ENCODE results near the gene NTMT1.

Gene NTMT1

DNA sequence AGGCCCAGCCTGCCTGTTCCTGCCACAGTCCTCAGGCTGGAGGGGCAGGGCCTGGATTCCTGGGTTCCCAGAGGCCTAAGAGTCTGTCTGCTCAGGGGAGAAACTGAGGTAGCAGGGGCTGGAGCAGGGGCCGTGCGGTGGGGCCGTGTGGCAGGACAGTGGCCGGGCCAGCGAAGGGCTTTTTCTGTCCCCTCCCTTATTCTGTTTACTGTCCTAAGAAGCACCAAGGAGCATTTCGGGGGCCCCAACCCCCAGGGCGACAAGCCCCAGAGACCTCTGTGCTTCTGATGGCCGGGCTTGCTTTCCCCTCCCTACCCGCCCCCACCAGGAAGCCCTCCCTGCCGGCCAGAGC is 22.8 kb downstream of the NTMT1 start:
- Histone ChIP-seq H3K4ac (ENCODE audit: low read depth, low read length) (no peak overlapping the region), H3K4me3 (ENCODE audit: low read depth, low read length) (no peak overlapping the region), H3K9me3 (ENCODE audit: insufficient read depth, low read depth, low read length) (no peaks in the 10 kb centered on the region), H3K27ac (ENCODE audit: low read depth, low read length) (no peak overlapping the region), H3K23ac (ENCODE audit: low read length) (no peak overlapping the region), H3K4me1 (ENCODE audit: control insufficient read depth in 1 of 2, insufficient read depth in 2 of 2, low read length in 2 of 2) (peaks cover 0 to 6% of the 10 kb centered on the region in 2 experiments), H4K8ac (ENCODE audit: low read depth, low read length) (no peak overlapping the region), H2AK5ac (ENCODE audit: low read length) (no peak overlapping the region), H3K36me3 (ENCODE audit: control insufficient read depth in 1 of 2, insufficient read depth in 2 of 2, low read length in 2 of 2) (no peaks in the 10 kb centered on the region), H3K18ac (ENCODE audit: low read length) (no peak overlapping the region), H4K12ac (ENCODE audit: low read depth, low read length) (no peak overlapping the region), H3K27me3 (ENCODE audit: insufficient read depth, low read length) (no peaks in the 10 kb centered on the region), H3K79me1 (ENCODE audit: low read length) (peaks cover 2% of the 10 kb centered on the region), H3K79me2 (ENCODE audit: control insufficient read depth, insufficient read depth, low read length, poor library complexity) (no peaks in the 10 kb centered on the region), H2BK5ac (ENCODE audit: low read depth, low read length, poor library complexity) (no peak overlapping the region), H2BK120ac (ENCODE audit: insufficient read depth, low read length, poor library complexity) (no peak overlapping the region), H2BK12ac (ENCODE audit: low read length) (no peak overlapping the region), H3K4me2 (ENCODE audit: low read length) (no peak overlapping the region), H3K9ac (ENCODE audit: low read length) (no peak overlapping the region), H2AFZ (ENCODE audit: insufficient read depth, low read length, poor library complexity) (no peak overlapping the region), H4K91ac (ENCODE audit: low read depth, low read length) (peak overlapping the region; percentile 41), H3K14ac (ENCODE audit: low read length) (no peak overlapping the region)
- no peak for DNase-seq
- no CpG with 5 or more reads among the region's 10 CpGs for WGBS (ENCODE audit: extremely low coverage, insufficient coverage, insufficient read length)

- H3K4ac ChIP-seq (ENCODE audit: low read depth, low read length): no peak overlapping the region
- no peak overlapping the region for H3K27ac ChIP-seq (ENCODE audit: low read depth, low read length)
- no peaks in the 10 kb centered on the region for H3K36me3 ChIP-seq (ENCODE audit: control insufficient read depth in 1 of 2, insufficient read depth in 2 of 2, low read length in 2 of 2)
- H4K8ac ChIP-seq (ENCODE audit: low read depth, low read length): no peak overlapping the region
- H3K4me1 ChIP-seq (ENCODE audit: control insufficient read depth in 1 of 2, insufficient read depth in 2 of 2, low read length in 2 of 2): peaks cover 0 to 6% of the 10 kb centered on the region in 2 experiments
- H3K14ac ChIP-seq (ENCODE audit: low read length): no peak overlapping the region
- no peak overlapping the region for H2BK5ac ChIP-seq (ENCODE audit: low read depth, low read length, poor library complexity)
- no peak overlapping the region for H2AFZ ChIP-seq (ENCODE audit: insufficient read depth, low read length, poor library complexity)
- no peak overlapping the region for H3K9ac ChIP-seq (ENCODE audit: low read length)
- H2AK5ac ChIP-seq (ENCODE audit: low read length): no peak overlapping the region
- no peak overlapping the region for H4K12ac ChIP-seq (ENCODE audit: low read depth, low read length)
- H2BK12ac ChIP-seq (ENCODE audit: low read length): no peak overlapping the region
- H3K18ac ChIP-seq (ENCODE audit: low read length): no peak overlapping the region
- H3K27me3 ChIP-seq (ENCODE audit: insufficient read depth, low read length): no peaks in the 10 kb centered on the region
- peaks cover 2% of the 10 kb centered on the region for H3K79me1 ChIP-seq (ENCODE audit: low read length)
- no peaks in the 10 kb centered on the region for H3K79me2 ChIP-seq (ENCODE audit: control insufficient read depth, insufficient read depth, low read length, poor library complexity)
- DNase-seq: no peak
- WGBS (ENCODE audit: extremely low coverage, insufficient coverage, insufficient read length): no CpG with 5 or more reads among the region's 20 CpGs
- no peak overlapping the region for H3K23ac ChIP-seq (ENCODE audit: low read length)
- no peak overlapping the region for H2BK120ac ChIP-seq (ENCODE audit: insufficient read depth, low read length, poor library complexity)
- H3K4me3 ChIP-seq (ENCODE audit: low read depth, low read length): no peak overlapping the region
- no peak overlapping the region for H3K4me2 ChIP-seq (ENCODE audit: low read length)
- no peak overlapping the region for H4K91ac ChIP-seq (ENCODE audit: low read depth, low read length)
- no peaks in the 10 kb centered on the region for H3K9me3 ChIP-seq (ENCODE audit: insufficient read depth, low read depth, low read length)
Measured at GRCh38 chr9:129649726-129650679, 24.0 kb downstream of the NTMT1 start.

DNA sequence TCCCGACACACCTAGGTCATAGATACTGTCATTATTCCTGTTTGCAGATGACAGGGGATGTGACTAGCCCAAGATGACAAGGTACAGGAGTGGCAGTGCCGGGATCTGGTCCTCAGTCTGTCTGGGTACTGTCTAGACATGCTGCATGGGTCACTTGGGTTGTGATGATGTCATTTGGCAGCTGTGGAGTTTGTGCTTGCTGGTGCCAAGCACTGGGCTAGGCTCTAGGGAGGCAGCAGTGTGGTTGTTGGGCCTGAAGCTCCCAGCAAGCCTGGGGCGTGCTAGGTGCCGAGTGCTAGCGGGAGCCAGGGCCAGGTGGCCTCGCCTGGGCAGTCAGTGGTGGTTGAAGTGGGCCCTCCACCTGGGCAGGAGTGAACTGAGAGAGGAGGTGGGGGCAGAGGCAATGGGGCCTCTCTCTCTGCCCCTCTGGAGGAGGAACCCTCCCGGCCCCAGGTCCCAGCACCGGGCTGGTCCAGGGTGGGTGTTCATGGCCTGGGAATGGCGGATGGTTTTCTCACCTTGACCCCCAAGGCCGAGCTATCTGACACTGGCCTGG is 24.8 kb downstream of the NTMT1 start:
- no peak overlapping the region for H2BK12ac ChIP-seq (ENCODE audit: low read length)
- H3K14ac ChIP-seq (ENCODE audit: low read length): no peak overlapping the region
- H3K27me3 ChIP-seq (ENCODE audit: insufficient read depth, low read length): no peaks in the 10 kb centered on the region
- no peak for DNase-seq
- no peaks in the 10 kb centered on the region for H3K79me2 ChIP-seq (ENCODE audit: control insufficient read depth, insufficient read depth, low read length, poor library complexity)
- no peak overlapping the region for H4K8ac ChIP-seq (ENCODE audit: low read depth, low read length)
- no peak overlapping the region for H3K4ac ChIP-seq (ENCODE audit: low read depth, low read length)
- no peak overlapping the region for H3K27ac ChIP-seq (ENCODE audit: low read depth, low read length)
- H2BK120ac ChIP-seq (ENCODE audit: insufficient read depth, low read length, poor library complexity): no peak overlapping the region
- WGBS (ENCODE audit: extremely low coverage, insufficient coverage, insufficient read length): no CpG with 5 or more reads among the region's 10 CpGs
- H3K4me1 ChIP-seq (ENCODE audit: control insufficient read depth in 1 of 2, insufficient read depth in 2 of 2, low read length in 2 of 2): peaks cover 0 to 6% of the 10 kb centered on the region in 2 experiments
- H4K91ac ChIP-seq (ENCODE audit: low read depth, low read length): no peak overlapping the region
- no peak overlapping the region for H3K4me3 ChIP-seq (ENCODE audit: low read depth, low read length)
- no peak overlapping the region for H3K9ac ChIP-seq (ENCODE audit: low read length)
- H3K79me1 ChIP-seq (ENCODE audit: low read length): peaks cover 2% of the 10 kb centered on the region
- no peak overlapping the region for H2AFZ ChIP-seq (ENCODE audit: insufficient read depth, low read length, poor library complexity)
- H3K18ac ChIP-seq (ENCODE audit: low read length): no peak overlapping the region
- H4K12ac ChIP-seq (ENCODE audit: low read depth, low read length): no peak overlapping the region
- H2AK5ac ChIP-seq (ENCODE audit: low read length): no peak overlapping the region
- H3K36me3 ChIP-seq (ENCODE audit: control insufficient read depth in 1 of 2, insufficient read depth in 2 of 2, low read length in 2 of 2): no peaks in the 10 kb centered on the region
- H3K4me2 ChIP-seq (ENCODE audit: low read length): no peak overlapping the region
- H2BK5ac ChIP-seq (ENCODE audit: low read depth, low read length, poor library complexity): no peak overlapping the region
- H3K23ac ChIP-seq (ENCODE audit: low read length): no peak overlapping the region
- no peaks in the 10 kb centered on the region for H3K9me3 ChIP-seq (ENCODE audit: insufficient read depth, low read depth, low read length)

GRCh38 chr9:129653823-129654553 is 28.0 kb downstream of the NTMT1 start:
- H3K14ac ChIP-seq (ENCODE audit: low read length): no peak overlapping the region
- no peaks in the 10 kb centered on the region for H3K27me3 ChIP-seq (ENCODE audit: insufficient read depth, low read length)
- no peak overlapping the region for H3K9ac ChIP-seq (ENCODE audit: low read length)
- no peak overlapping the region for H2AFZ ChIP-seq (ENCODE audit: insufficient read depth, low read length, poor library complexity)
- no peak overlapping the region for H3K4me2 ChIP-seq (ENCODE audit: low read length)
- no peaks in the 10 kb centered on the region for H3K79me1 ChIP-seq (ENCODE audit: low read length)
- no peak overlapping the region for H3K18ac ChIP-seq (ENCODE audit: low read length)
- H4K8ac ChIP-seq (ENCODE audit: low read depth, low read length): no peak overlapping the region
- WGBS (ENCODE audit: extremely low coverage, insufficient coverage, insufficient read length): no CpG with 5 or more reads among the region's 19 CpGs
- H4K12ac ChIP-seq (ENCODE audit: low read depth, low read length): no peak overlapping the region
- H2BK5ac ChIP-seq (ENCODE audit: low read depth, low read length, poor library complexity): no peak overlapping the region
- no peak overlapping the region for H2BK12ac ChIP-seq (ENCODE audit: low read length)
- H3K4me3 ChIP-seq (ENCODE audit: low read depth, low read length): no peak overlapping the region
- no peaks in the 10 kb centered on the region for H3K9me3 ChIP-seq (ENCODE audit: insufficient read depth, low read depth, low read length)
- H2AK5ac ChIP-seq (ENCODE audit: low read length): no peak overlapping the region
- no peak overlapping the region for H3K27ac ChIP-seq (ENCODE audit: low read depth, low read length)
- no peaks in the 10 kb centered on the region for H3K4me1 ChIP-seq (ENCODE audit: control insufficient read depth in 1 of 2, insufficient read depth in 2 of 2, low read length in 2 of 2)
- no peak for DNase-seq
- no peak overlapping the region for H3K23ac ChIP-seq (ENCODE audit: low read length)
- H3K36me3 ChIP-seq (ENCODE audit: control insufficient read depth in 1 of 2, insufficient read depth in 2 of 2, low read length in 2 of 2): no peaks in the 10 kb centered on the region
- H4K91ac ChIP-seq (ENCODE audit: low read depth, low read length): no peak overlapping the region
- H3K4ac ChIP-seq (ENCODE audit: low read depth, low read length): no peak overlapping the region
- no peak overlapping the region for H2BK120ac ChIP-seq (ENCODE audit: insufficient read depth, low read length, poor library complexity)
- no peaks in the 10 kb centered on the region for H3K79me2 ChIP-seq (ENCODE audit: control insufficient read depth, insufficient read depth, low read length, poor library complexity)
